ENCODE results near the gene SARM1.

- TF ChIP-seq MAX (IDR thresholded peaks at IDR 0.05; ENCODE audit: low read depth, low read length) (no peak), CTCF (IDR thresholded peaks at IDR 0.05; ENCODE audit: low read depth, low read length) (no peak), POLR2A (IDR thresholded peaks at IDR 0.05; ENCODE audit: extremely low read depth, insufficient read length) (no peak)
Measured at GRCh38 chr17:28345419-28346198, 25.9 kb upstream of the SARM1 start.

Data from NB4 (cell line).